ENCODE data around the gene GCNT2.
"Not testable (repeated sequence)": the region's sequence is repeated elsewhere in the genome, so short reads cannot be mapped to it uniquely, and the experiment has no call there.

The GCNT2 gene

DNA sequence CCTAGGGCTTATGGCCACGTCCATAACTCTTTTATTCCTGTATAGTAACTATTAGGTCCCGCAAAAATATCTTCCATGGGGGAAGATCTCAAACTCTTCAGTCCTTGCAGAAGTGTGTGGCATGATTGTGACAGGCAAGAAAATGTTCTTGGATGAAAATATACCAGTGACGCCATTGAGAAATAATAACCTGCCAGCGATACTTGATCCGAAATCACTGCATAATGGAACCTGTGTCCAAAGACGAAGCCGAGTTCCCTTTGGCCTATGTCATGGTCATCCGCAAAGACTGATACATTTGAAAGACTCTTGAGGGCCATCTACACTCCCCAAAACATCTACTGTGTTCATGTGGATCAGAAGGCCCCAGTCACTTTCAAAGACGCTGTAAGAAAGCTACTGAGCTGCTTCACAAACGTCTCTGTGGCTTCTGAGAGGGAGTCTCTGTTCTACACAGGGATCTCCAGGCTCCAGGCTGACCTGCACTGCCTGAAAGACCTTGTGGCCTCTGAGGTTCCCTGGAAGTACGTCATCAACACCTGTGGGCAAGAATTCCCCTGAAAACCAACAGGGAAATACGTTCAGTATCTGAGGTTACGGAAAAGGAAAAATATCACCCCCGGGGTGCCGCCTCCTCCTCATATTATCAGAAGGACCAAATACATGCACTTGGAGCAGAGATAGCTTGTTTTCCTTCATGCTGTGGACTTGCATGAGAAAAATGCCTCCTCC is 6.9 kb upstream of the GCNT2 start:
- DNase-seq: no peak

- no peak for DNase-seq
Observed at GRCh38 chr6:10516953-10517352, 4.2 kb upstream of the GCNT2 start.

- peak; percentile 57 for DNase-seq
Observed at GRCh38 chr6:10518557-10519407, 2.4 kb upstream of the GCNT2 start.

DNA sequence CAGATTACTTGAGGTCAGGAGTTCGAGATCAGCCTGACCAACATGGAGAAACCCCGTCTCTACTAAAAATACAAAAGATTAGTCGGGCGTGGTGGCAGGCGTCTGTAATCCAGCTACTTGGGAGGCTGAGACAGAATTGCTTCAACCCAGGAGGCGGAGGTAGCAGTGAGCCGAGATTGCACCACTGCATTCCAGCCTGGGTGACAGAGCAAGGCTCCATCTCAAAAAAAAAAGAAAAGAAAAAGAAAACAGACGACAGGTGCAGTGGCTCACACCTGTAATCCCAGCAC is 1.8 kb upstream of the GCNT2 start:
- not testable (repeated sequence) for DNase-seq

DNA sequence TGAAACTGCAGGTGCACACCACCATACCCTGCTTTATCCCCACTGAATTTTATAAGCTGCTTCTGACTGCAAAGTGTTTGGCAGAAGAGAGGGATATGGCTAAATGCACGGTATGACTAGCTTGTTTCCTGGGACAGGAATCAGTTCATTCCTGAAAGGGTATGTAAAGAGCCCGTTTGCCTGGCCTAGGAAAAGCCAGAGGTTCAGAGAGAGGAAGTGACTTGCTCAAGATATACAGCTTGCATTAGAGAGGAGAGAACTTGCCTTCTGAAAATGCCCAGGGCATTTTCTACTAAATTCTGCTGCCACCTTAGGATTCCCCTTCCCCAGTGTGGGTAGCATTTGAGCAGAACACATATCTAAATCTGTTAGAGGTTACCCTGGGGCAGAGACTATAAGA is 683 bp upstream of the GCNT2 start:
- DNase-seq: peak; percentile 71

- DNase-seq: peak; percentile 18
Observed at GRCh38 chr6:10522929-10523573, 1.9 kb downstream of the GCNT2 start.

- no peak for DNase-seq
Observed at GRCh38 chr6:10526156-10526555, 5.0 kb downstream of the GCNT2 start.

GRCh38 chr6:10528158-10528981 is 7.2 kb downstream of the GCNT2 start:
- no peak for DNase-seq

- no peak for DNase-seq
Observed at GRCh38 chr6:10529231-10529801, 8.2 kb downstream of the GCNT2 start.

DNA sequence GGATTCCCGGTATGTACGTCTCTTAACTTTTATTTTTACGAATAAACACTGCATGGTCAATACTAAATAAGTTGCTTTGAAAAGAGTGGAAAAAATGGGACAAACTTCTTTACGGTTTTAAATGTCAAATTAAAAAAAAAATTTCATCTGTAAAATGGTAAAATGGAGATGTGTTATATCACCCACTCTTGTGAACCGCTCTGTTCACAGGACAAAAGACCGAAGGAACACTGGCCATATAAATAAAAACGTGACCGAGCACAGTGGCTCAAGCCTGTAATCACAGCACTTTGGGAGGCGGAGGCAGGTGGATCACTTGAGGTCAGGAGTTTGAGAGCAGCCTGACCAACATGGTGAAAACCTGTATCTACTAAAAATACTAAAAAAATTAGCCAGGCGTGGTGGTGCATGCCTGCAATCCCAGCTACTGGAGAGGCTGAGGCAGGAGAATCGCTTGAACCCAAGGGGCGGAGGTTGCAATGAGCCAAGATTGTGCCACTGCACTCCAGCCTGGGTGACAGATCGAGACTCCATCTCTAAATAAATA is 8.8 kb downstream of the GCNT2 start:
- DNase-seq: not testable (repeated sequence)

DNA sequence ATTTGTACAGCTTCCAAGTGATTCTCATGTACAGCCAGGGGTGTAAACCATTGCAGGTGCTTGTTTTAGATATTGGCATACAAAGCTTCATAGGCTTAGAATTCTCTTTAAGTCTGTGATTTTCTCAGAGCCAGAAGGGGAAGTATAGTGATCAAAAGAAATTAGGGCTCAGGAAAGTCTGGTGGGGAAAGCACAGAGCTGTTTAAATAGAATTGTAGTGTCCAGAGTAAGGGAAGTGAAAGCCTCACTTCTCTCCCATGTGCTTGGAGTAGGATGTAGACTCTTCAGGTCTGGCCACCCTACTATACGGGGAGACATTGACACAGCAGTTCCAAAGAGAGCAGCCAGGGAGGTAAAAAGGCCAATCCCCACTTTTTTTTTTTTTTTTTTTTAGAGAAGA is 10.4 kb downstream of the GCNT2 start:
- peak; percentile 26 for DNase-seq

DNA sequence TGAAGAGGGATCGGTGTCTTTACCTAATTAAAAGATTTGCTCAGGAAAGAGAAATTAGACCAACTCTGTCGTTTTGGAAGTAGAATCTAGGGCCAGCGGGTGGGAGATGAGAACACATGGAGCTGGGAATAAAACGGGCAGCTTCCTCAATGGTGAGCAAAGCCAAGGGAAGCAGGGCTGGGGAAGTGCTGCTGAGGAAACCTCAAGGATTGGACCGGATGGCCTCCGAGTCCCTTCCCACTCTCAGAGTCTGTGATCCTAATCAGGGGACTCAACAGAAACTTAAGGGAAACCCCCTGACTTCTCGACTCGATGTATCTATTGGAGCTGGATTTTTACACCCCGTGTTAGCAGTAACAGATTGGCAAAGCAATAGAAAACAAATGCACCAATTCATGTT is 10.8 kb downstream of the GCNT2 start:
- no peak for DNase-seq

GRCh38 chr6:10532392-10532791 is 11.2 kb downstream of the GCNT2 start:
- DNase-seq: no peak

GRCh38 chr6:10534419-10534762 is 13.2 kb downstream of the GCNT2 start:
- no peak for DNase-seq

DNA sequence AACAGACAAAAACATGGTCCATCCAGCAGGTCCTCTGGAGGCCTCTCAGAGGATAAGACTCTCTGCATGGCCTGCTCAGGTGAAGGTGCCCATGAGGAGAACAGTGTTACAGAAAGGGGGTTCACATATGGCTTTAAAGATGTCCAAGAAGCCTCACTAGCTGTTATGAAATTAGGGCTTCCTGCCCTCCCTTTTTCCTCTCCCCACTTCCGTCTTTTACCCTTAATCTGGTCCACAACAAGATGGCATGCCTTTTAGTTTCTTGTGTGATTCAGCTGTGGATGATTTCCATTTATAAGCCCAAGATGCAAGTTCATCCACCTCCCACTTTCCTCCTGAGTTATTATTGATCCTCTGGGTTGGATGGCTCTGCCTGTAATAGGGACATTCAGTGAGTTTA is 14.0 kb downstream of the GCNT2 start:
- no peak for DNase-seq

- DNase-seq: no peak
Observed at GRCh38 chr6:10537726-10538125, 16.6 kb downstream of the GCNT2 start.

DNA sequence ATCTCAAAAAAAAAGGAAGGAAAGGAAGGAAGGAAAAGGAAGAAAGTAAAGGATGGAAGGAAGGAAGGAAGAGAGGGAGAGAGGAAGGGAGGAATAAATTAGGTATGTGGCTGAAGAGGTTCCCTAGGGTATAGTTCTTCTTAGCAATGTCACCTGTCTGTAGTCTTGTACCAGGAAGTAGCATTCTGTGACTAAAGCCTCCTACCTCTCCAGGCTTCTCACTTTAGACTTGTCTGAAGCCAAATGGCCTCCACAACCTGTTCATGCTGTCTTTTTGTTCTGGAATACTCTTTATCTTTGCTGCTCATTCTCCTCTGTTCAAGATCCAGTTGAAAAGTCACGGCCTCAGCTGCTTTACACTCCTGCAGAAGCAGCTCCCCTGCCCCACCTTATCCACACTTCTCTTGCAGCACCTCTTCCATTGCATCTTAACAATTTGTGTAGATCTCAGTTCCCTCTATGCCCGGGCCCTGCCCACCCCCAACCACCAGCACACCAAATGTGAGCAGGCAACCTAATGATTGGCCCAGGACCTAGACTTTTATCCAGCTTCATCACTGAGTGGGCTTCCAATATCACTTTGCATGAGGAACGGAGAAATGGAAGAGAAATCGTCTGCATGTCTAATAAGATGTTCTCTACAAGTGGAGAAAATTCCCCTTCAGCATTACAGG is 19.1 kb downstream of the GCNT2 start:
- DNase-seq: no peak

- no peak for DNase-seq
Observed at GRCh38 chr6:10541591-10541990, 20.4 kb downstream of the GCNT2 start.

GRCh38 chr6:10542213-10542612 is 21.1 kb downstream of the GCNT2 start:
- DNase-seq: no peak

DNA sequence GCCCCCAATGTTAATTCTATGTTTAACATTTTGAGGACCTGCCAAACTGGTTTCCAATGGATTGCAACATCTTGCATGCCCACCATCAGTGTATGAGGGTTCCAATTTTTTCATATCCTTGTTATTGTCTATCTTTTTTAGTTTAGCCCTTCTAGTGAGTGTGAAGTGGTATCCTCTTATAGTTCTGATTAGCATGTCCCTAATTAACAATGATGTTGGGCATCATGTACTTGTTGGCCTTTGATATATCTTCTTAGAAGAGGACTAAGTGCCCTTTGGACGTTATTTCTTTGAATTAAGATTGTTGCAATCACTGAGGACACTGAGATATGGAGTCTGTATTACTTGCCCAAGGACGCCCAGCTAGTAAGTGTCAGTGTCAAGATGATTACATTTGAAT is 22.3 kb downstream of the GCNT2 start:
- no peak for DNase-seq

DNA sequence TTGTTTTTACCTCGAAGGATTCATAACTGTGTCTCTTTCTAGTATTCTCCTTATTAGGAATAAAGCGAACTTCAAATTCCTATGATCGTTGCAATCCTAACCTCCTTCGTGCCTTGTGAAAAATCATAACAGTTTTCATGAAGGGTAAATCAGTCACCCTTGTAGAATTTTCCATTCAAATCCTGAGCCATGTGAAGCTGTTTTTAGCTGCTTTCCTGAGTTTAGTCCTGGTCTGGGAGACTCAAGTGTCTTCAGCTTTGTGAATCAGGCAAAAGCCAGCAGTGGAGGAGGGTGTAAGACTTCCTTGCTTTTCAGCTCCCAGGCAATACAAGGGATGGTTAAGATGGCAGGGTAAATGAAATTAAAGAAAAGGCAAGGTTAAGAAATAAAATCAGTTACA is 24.3 kb downstream of the GCNT2 start:
- no peak for DNase-seq

GRCh38 chr6:10547809-10548208 is 26.7 kb downstream of the GCNT2 start:
- no peak for DNase-seq

Data from KG1 (cell line).